22Rv1 (cell line): Measurements from ENCODE around the gene ZNF710.

Experiments
- CTCF ChIP-seq: fragments of 450-650 bp; IDR thresholded peaks from 2 replicates; pipeline ENCODE4 v1.5.1; 2017; ENCODE audit warnings: mild to moderate bottlenecking
- ZFX ChIP-seq: fragments of 450-650 bp; IDR thresholded peaks from 2 replicates; pipeline ENCODE4 v1.6.1; 2017; ENCODE audit warnings: antibody characterized with exemption, borderline replicate concordance

- TF ChIP-seq CTCF (no peak), ZFX (no peak)
Observed at GRCh38 chr15:90106522-90107117, 105.5 kb downstream of the ZNF710 start.
